Ramos (cell line): ENCODE results near the gene TEAD2.
"Not testable (repeated sequence)": the region's sequence is repeated elsewhere in the genome, so short reads cannot be mapped to it uniquely, and the experiment has no call there.

ENCODE experiments used
- in situ Hi-C: fragments of 300-500 bp; cut with MboI; formaldehyde crosslinking; loops from one replicate; pipeline ENCODE4 v1.14.3; 2022; ENCODE audit warnings: low sequenced_read_pairs; ENCODE audit not compliant: unreplicated experiment

TEAD2 gene

GRCh38 chr19:49335071-49335783 lies 27.0 kb downstream of the TEAD2 start, which contains the start of gene CD37:
TSS of gene CD37 (plus strand) at chr19:49335406. CDS start at chr19:49335541, 135 bp downstream.
- in situ Hi-C loops: no loop called here

- in situ Hi-C loops: no loop called here
These were observed 28.4 kb downstream of the TEAD2 start for GRCh38 chr19:49333811-49334288.

GRCh38 chr19:49333418-49333805 lies 28.8 kb downstream of the TEAD2 start:
- in situ Hi-C loops: no loop called here

GRCh38 chr19:49332691-49333417 lies 29.4 kb downstream of the TEAD2 start:
- in situ Hi-C loops: not testable (repeated sequence)

- in situ Hi-C loops: no loop called here
These were observed 30.6 kb downstream of the TEAD2 start for GRCh38 chr19:49331616-49332055.

GRCh38 chr19:49331187-49331586 lies 31.0 kb downstream of the TEAD2 start:
- in situ Hi-C loops: not testable (repeated sequence)

- in situ Hi-C loops: no loop called here
These were observed 33.5 kb downstream of the TEAD2 start for GRCh38 chr19:49328741-49329140.

GRCh38 chr19:49327878-49328544 lies 34.2 kb downstream of the TEAD2 start:
- in situ Hi-C loops: no loop called here

- in situ Hi-C loops: no loop called here
These were observed 36.0 kb downstream of the TEAD2 start for GRCh38 chr19:49326165-49326704.

GRCh38 chr19:49325756-49326155 lies 36.5 kb downstream of the TEAD2 start:
- in situ Hi-C loops: not testable (repeated sequence)

GRCh38 chr19:49324801-49325576 lies 37.2 kb downstream of the TEAD2 start, which contains the start of gene SLC6A16:
TSS of gene SLC6A16 (minus strand) at chr19:49325191. CDS start at chr19:49311347, 13,844 bp downstream.
- in situ Hi-C loops: no loop called here

GRCh38 chr19:49318296-49318695 lies 43.9 kb downstream of the TEAD2 start:
- in situ Hi-C loops: no loop called here

- in situ Hi-C loops: no loop called here
These were observed 45.9 kb downstream of the TEAD2 start for GRCh38 chr19:49316284-49316683.

GRCh38 chr19:49315111-49315510 lies 47.1 kb downstream of the TEAD2 start:
- in situ Hi-C loops: no loop called here

GRCh38 chr19:49309087-49309486 lies 53.1 kb downstream of the TEAD2 start:
- in situ Hi-C loops: no loop called here

- in situ Hi-C loops: not testable (repeated sequence)
These were observed 55.5 kb downstream of the TEAD2 start for GRCh38 chr19:49306734-49307133.

GRCh38 chr19:49301866-49302252 lies 60.4 kb downstream of the TEAD2 start:
- in situ Hi-C loops: no loop called here

GRCh38 chr19:49301165-49301865 lies 60.9 kb downstream of the TEAD2 start:
- in situ Hi-C loops: no loop called here

- in situ Hi-C loops: not testable (repeated sequence)
These were observed 63.6 kb downstream of the TEAD2 start for GRCh38 chr19:49298653-49299052.
